Testis (tissue), 3 donors: ENCODE results near the gene GEMIN7. TPM values are rescaled to one million over a fixed set of nuclear protein-coding genes. Genes with fewer than 3 reads are reported as not detected.

Experiments used
- DNase-seq: peaks from one replicate; pipeline ENCODE4 v3.0.0-alpha.2; 2019
- H3K27ac ChIP-seq, 2 donors: fragments of 200-600 bp; sonication (generic); one replicate each; pipeline ENCODE4 v1.5.1; 2019
- H3K27me3 ChIP-seq: fragments of 200-600 bp; sonication (generic); one replicate; pipeline ENCODE4 v1.5.1; 2019
- H3K36me3 ChIP-seq: fragments of 200-600 bp; sonication (generic); one replicate; pipeline ENCODE4 v1.5.1; 2017; ENCODE audit warnings: low read depth; ENCODE audit errors: missing control alignments
- H3K4me1 ChIP-seq: fragments of 200-600 bp; sonication (generic); one replicate; pipeline ENCODE4 v1.5.1; 2019
- H3K4me3 ChIP-seq, 2 donors: fragments of 200-600 bp; sonication (generic); one replicate each; pipeline ENCODE4 v1.5.1; 2017 to 2019
- H3K9me3 ChIP-seq: fragments of 200-600 bp; sonication (generic); one replicate; pipeline ENCODE4 v1.5.1; 2017
- CTCF ChIP-seq, 3 experiments: fragments of 450-650 bp in 2 of 3; fragments of 200-600 bp in 1 of 3; sonication (generic) in 1 of 3; IDR thresholded peaks; one replicate each; pipeline ENCODE4 v1.5.1; 2016 to 2019; ENCODE audit warnings: antibody characterized with exemption in 3 of 3, mild to moderate bottlenecking in 2 of 3, moderate library complexity in 1 of 3
- POLR2A ChIP-seq: fragments of 450-650 bp; IDR thresholded peaks from one replicate; pipeline ENCODE4 v1.6.1; 2017; ENCODE audit warnings: antibody characterized with exemption, mild to moderate bottlenecking, moderate library complexity
- WGBS, 2 donors: methylation state at CpG; one replicate each; pipeline ENCODE4 v1.1.5; 2018; 5-methylcytosine and 5-hydroxymethylcytosine counted together
- intact Hi-C: fragments of 100-400 bp; cut with DNase I; formaldehyde crosslinking; loops from one replicate; pipeline ENCODE4 v1.15.1; 2023; ENCODE audit warnings: low total_unique reads
- polyA plus RNA-seq: library from polyadenylated mRNA; stranded (reverse); fragments of 350-450 nt; fragmentation: Illumina TruSeq; extraction: RNeasy Lipid Tissue Mini Kit (QIAGEN cat#74804); gene quantifications from one replicate; pipeline ENCODE4 v1.2.3, GENCODE V29; 2014; ENCODE audit warnings: low read depth, low replicate concordance; ENCODE audit not compliant: insufficient read depth
- total RNA-seq, 2 donors: library from RNA; depleted of rRNA; stranded (reverse); fragments of >200 nt; gene quantifications; one replicate each; pipeline ENCODE4 v1.2.3, GENCODE V29; 2016

The GEMIN7 gene
- total and polyA plus RNA-seq, 3 donors from 2014 or later, result 7.6 to 13.5 (median 9.7) TPM

GRCh38 chr19:45095496-45096413 is 16.7 kb downstream of the GEMIN7 start:
- Histone ChIP-seq H3K36me3 (no peaks in the 10 kb centered on the region), H3K9me3 (no peaks in the 10 kb centered on the region), H3K27ac (no peak overlapping the region), H3K4me3 (no peak overlapping the region), H3K4me1 (peaks cover 69% of the 10 kb centered on the region), H3K27me3 (no peaks in the 10 kb centered on the region)
- DNase-seq, result no peak
- 88 to 89% methylated on average over 14 of the region's 14 CpGs for WGBS, 2 donors
- TF ChIP-seq CTCF (IDR thresholded peaks at IDR 0.05) (no peak), POLR2A (no peak)
- intact Hi-C loops, result no loop called here

GRCh38 chr19:45096700-45097099 is 17.6 kb downstream of the GEMIN7 start:
- TF ChIP-seq POLR2A, result no peak
- no peak for TF ChIP-seq CTCF (IDR thresholded peaks at IDR 0.05)

GRCh38 chr19:45097450-45097775 is 18.4 kb downstream of the GEMIN7 start:
- intact Hi-C loops, result no loop called here
- Histone ChIP-seq H3K4me3 (no peak overlapping the region), H3K27ac (no peak overlapping the region), H3K27me3 (no peaks in the 10 kb centered on the region), H3K36me3 (no peaks in the 10 kb centered on the region), H3K9me3 (no peaks in the 10 kb centered on the region), H3K4me1 (peaks cover 81% of the 10 kb centered on the region)
- DNase-seq, result no peak
- TF ChIP-seq POLR2A, result no peak
- TF ChIP-seq CTCF (IDR thresholded peaks at IDR 0.05), result no peak
- 83 to 90% methylated on average over 3 to 7 of the region's 7 CpGs for WGBS, 2 donors

More at GRCh38 chr19:45096700-45097099, 17.6 kb downstream of the GEMIN7 start:
- intact Hi-C loops, result no loop called here
- no peaks in the 10 kb centered on the region for H3K27me3 ChIP-seq
- peaks cover 74% of the 10 kb centered on the region for H3K4me1 ChIP-seq
- H3K27ac ChIP-seq, result no peak overlapping the region
- no peaks in the 10 kb centered on the region for H3K36me3 ChIP-seq
- WGBS, 2 donors, result 85 to 86% methylated on average over 7 of the region's 7 CpGs
- DNase-seq, result no peak
- H3K9me3 ChIP-seq, result no peaks in the 10 kb centered on the region
- H3K4me3 ChIP-seq, result no peak overlapping the region

- 62 to 66% methylated on average over 6 to 16 of the region's 16 CpGs for whole genome bisulfite sequencing, 2 donors
- H3K36me3 ChIP-seq, result no peaks in the 10 kb centered on the region
- peak; percentile 82 for DNase-seq
These were observed 18.9 kb downstream of the GEMIN7 start for GRCh38 chr19:45097776-45098520.

More at GRCh38 chr19:45097776-45098520, 18.9 kb downstream of the GEMIN7 start:
- no peaks in the 10 kb centered on the region for H3K27me3 ChIP-seq
- H3K9me3 ChIP-seq, result no peaks in the 10 kb centered on the region
- H3K4me1 ChIP-seq, result peaks cover 84% of the 10 kb centered on the region
- no peak overlapping the region for H3K4me3 ChIP-seq
- TF ChIP-seq POLR2A (no peak), CTCF (IDR thresholded peaks at IDR 0.05) (no peak)
- peak overlapping the region in 1 of 2 donors; percentile 56 for H3K27ac ChIP-seq
- intact Hi-C loops, result no loop called here
